Testis (tissue), 2 donors: Measurements from ENCODE around the gene AQP6.

Experiments
- POLR2A ChIP-seq: fragments of 450-650 bp; IDR thresholded peaks from one replicate; pipeline ENCODE4 v1.6.1; 2017; ENCODE audit warnings: antibody characterized with exemption, mild to moderate bottlenecking, moderate library complexity
- TF ChIP-seq, protein P1 (sequence below), 3 experiments: fragments of 450-650 bp in 2 of 3; fragments of 200-600 bp in 1 of 3; sonication (generic) in 1 of 3; IDR thresholded peaks; one replicate each; pipeline ENCODE4 v1.5.1; 2016 to 2019; ENCODE audit warnings: antibody characterized with exemption in 3 of 3, mild to moderate bottlenecking in 2 of 3, moderate library complexity in 1 of 3

GRCh38 chr12:49967777-49968250 lies 4.9 kb upstream of the AQP6 start:
- TF ChIP-seq, protein P1, sequence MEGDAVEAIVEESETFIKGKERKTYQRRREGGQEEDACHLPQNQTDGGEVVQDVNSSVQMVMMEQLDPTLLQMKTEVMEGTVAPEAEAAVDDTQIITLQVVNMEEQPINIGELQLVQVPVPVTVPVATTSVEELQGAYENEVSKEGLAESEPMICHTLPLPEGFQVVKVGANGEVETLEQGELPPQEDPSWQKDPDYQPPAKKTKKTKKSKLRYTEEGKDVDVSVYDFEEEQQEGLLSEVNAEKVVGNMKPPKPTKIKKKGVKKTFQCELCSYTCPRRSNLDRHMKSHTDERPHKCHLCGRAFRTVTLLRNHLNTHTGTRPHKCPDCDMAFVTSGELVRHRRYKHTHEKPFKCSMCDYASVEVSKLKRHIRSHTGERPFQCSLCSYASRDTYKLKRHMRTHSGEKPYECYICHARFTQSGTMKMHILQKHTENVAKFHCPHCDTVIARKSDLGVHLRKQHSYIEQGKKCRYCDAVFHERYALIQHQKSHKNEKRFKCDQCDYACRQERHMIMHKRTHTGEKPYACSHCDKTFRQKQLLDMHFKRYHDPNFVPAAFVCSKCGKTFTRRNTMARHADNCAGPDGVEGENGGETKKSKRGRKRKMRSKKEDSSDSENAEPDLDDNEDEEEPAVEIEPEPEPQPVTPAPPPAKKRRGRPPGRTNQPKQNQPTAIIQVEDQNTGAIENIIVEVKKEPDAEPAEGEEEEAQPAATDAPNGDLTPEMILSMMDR (IDR thresholded peaks at IDR 0.05): no peak
- no peak for TF ChIP-seq POLR2A
